OCI-LY1 (cell line): ENCODE data around the gene AREL1.

Source experiments
- CTCF ChIP-seq: fragments of 200-600 bp; sonication (generic), shearing (Covaris generic); IDR thresholded peaks from 2 replicates; pipeline ENCODE4 v1.5.1; 2017; ENCODE audit warnings: mild to moderate bottlenecking, antibody characterized with exemption, low read length, moderate library complexity, mixed read lengths
- EZH2 ChIP-seq: fragments of 200-600 bp; sonication (generic), shearing (Covaris generic); IDR thresholded peaks from 2 replicates; pipeline ENCODE4 v1.8.0; 2017; ENCODE audit warnings: borderline replicate concordance, mixed run types, mild to moderate bottlenecking, antibody characterized with exemption, low read length, moderate library complexity, mixed read lengths

DNA sequence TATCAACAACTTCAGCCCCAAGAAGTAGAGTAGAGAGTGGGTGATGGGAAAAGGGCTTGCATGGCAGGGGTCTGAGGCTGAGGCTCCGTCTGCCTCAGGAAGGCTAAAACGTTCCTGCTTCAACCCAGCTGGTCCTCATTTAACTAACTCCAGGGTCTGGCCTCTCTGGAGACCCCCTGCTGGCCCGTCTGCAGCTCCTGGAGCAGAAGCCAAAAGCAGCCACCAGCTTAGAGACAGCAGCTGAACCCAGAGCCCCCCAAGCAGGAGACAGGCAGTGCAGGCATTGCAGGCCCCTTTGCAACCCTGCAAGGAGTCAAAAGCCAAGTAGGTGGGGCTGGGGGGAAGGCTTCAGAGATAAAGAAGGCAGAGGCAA is 75.7 kb downstream of the AREL1 start:
- TF ChIP-seq CTCF, result no peak
- TF ChIP-seq EZH2, result no peak
